Loucy (cell line): ENCODE results near the gene SPRED2.

Experiments
- EZH2phosphoT487 ChIP-seq: fragments of 200-600 bp; IDR thresholded peaks from 2 replicates; pipeline ENCODE4 v1.6.1; 2018; ENCODE audit warnings: antibody characterized with exemption, mild to moderate bottlenecking, moderate library complexity, borderline replicate concordance
- TF ChIP-seq, protein P1 (sequence below): fragments of 200-600 bp; sonication (generic); conservative IDR thresholded peaks from 2 replicates; pipeline ENCODE4 v1.5.1; 2014; ENCODE audit warnings: mild to moderate bottlenecking, antibody characterized with exemption, low read length

DNA sequence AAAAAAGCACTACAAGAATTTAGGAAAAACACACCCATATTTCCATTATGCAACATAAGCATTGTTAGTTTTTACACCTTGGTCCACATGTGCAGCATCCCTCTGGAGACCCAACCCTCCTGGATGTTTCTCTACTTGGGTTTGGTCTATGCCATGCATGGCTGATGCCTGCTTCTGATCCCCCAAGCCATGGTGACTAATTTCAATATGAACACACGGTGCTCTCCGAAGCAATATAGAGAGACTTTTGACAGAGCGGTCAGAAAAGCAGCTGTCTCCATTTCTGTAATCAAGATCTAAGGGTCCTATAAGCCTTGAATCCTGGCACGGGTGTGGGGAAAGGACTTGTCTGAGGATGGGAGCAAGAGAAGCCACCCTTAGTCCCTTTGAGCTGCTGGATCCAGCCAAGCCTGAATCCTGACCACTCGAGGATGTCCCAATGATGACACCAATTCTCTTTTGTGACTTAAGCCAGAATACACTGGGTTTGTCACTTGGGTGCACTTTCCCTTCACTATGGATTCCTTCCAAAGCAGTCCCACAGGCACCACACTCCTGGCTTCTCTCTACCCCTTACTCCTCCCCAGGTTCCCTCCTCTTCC is 113.2 kb downstream of the SPRED2 start:
- TF ChIP-seq, protein P1, sequence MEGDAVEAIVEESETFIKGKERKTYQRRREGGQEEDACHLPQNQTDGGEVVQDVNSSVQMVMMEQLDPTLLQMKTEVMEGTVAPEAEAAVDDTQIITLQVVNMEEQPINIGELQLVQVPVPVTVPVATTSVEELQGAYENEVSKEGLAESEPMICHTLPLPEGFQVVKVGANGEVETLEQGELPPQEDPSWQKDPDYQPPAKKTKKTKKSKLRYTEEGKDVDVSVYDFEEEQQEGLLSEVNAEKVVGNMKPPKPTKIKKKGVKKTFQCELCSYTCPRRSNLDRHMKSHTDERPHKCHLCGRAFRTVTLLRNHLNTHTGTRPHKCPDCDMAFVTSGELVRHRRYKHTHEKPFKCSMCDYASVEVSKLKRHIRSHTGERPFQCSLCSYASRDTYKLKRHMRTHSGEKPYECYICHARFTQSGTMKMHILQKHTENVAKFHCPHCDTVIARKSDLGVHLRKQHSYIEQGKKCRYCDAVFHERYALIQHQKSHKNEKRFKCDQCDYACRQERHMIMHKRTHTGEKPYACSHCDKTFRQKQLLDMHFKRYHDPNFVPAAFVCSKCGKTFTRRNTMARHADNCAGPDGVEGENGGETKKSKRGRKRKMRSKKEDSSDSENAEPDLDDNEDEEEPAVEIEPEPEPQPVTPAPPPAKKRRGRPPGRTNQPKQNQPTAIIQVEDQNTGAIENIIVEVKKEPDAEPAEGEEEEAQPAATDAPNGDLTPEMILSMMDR, result no peak
- no peak for TF ChIP-seq EZH2phosphoT487
